ENCODE results near the gene NTNG1. TPM values are rescaled to one million over a fixed set of nuclear protein-coding genes. Genes with fewer than 3 reads are reported as not detected.
"Not testable (repeated sequence)": the region's sequence is repeated elsewhere in the genome, so short reads cannot be mapped to it uniquely, and the experiment has no call there.

Gene NTNG1
- total RNA-seq = 18.6 TPM

- no peak for DNase-seq
Observed at GRCh38 chr1:107140703-107141490, at the start of gene NTNG1. NTNG1 (plus strand) TSS chr1:107141039.

GRCh38 chr1:107091418-107091817 lies 49.4 kb upstream of the NTNG1 start:
- no peak for DNase-seq

- not testable (repeated sequence) for DNase-seq
Observed at GRCh38 chr1:107093395-107093794, 47.4 kb upstream of the NTNG1 start.

GRCh38 chr1:107095647-107096046 lies 45.2 kb upstream of the NTNG1 start:
- no peak for DNase-seq

GRCh38 chr1:107096690-107097089 lies 44.1 kb upstream of the NTNG1 start:
- DNase-seq = no peak

- DNase-seq = no peak
Observed at GRCh38 chr1:107098961-107099360, 41.9 kb upstream of the NTNG1 start.

GRCh38 chr1:107100331-107100984 lies 40.4 kb upstream of the NTNG1 start:
- DNase-seq = no peak

- DNase-seq = no peak
Observed at GRCh38 chr1:107105914-107106313, 34.9 kb upstream of the NTNG1 start.

- no peak for DNase-seq
Observed at GRCh38 chr1:107110326-107110725, 30.5 kb upstream of the NTNG1 start.

GRCh38 chr1:107116306-107116790 lies 24.5 kb upstream of the NTNG1 start:
- no peak for DNase-seq

GRCh38 chr1:107122225-107122624 lies 18.6 kb upstream of the NTNG1 start:
- DNase-seq = no peak

GRCh38 chr1:107123741-107124140 lies 17.1 kb upstream of the NTNG1 start:
- no peak for DNase-seq

GRCh38 chr1:107124694-107125093 lies 16.1 kb upstream of the NTNG1 start:
- DNase-seq = no peak

- DNase-seq = no peak
Observed at GRCh38 chr1:107132195-107132594, 8.6 kb upstream of the NTNG1 start.

- no peak for DNase-seq
Observed at GRCh38 chr1:107132780-107133179, 8.1 kb upstream of the NTNG1 start.

GRCh38 chr1:107135463-107135862 lies 5.4 kb upstream of the NTNG1 start:
- DNase-seq = no peak

GRCh38 chr1:107138166-107138565 lies 2.7 kb upstream of the NTNG1 start:
- no peak for DNase-seq

GRCh38 chr1:107138767-107139445 lies 1.9 kb upstream of the NTNG1 start:
- DNase-seq = no peak

- DNase-seq = peak; percentile 38
Observed at GRCh38 chr1:107139833-107140702, 771 bp upstream of the NTNG1 start.

GRCh38 chr1:107141491-107142126 lies 770 bp downstream of the NTNG1 start:
- DNase-seq = peak; percentile 22

GRCh38 chr1:107142140-107142542 lies 1.3 kb downstream of the NTNG1 start:
- no peak for DNase-seq

- DNase-seq = no peak
Observed at GRCh38 chr1:107142666-107143065, 1.8 kb downstream of the NTNG1 start.
